Stimulated activated CD4-positive, alpha-beta T cell treated with anti-CD3 and anti-CD28 coated beads, Interleukin-2, amount 100 ng/mL, for 24 hours (primary cell): ENCODE measurements around the gene GSTA1.
"Not testable (repeated sequence)": the region's sequence is repeated elsewhere in the genome, so short reads cannot be mapped to it uniquely, and the experiment has no call there.

Source experiments
- DNase-seq, 2 donors: peaks; one replicate each; pipeline ENCODE4 v3.0.0-alpha.2; 2020

GSTA1 gene

DNA sequence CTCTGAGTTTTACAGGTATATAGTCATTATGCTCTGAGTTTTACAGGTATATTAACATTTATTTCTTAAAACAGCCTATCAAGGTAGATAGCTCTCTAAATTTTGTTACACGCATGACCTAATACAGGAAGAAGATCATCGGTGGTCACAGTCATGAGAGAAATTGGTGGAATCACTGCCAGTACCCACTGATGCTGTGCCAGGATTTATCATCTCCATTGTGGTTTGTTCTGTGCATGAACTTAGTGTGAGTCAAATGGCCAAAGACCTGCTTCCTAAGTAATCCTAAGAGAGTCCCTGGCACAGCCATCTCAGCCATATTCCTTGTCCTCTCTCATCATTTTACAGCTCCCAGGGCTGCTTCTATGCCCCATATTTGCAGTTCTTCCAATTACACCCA is 50.5 kb downstream of the GSTA1 start:
- not testable (repeated sequence) for DNase-seq

DNA sequence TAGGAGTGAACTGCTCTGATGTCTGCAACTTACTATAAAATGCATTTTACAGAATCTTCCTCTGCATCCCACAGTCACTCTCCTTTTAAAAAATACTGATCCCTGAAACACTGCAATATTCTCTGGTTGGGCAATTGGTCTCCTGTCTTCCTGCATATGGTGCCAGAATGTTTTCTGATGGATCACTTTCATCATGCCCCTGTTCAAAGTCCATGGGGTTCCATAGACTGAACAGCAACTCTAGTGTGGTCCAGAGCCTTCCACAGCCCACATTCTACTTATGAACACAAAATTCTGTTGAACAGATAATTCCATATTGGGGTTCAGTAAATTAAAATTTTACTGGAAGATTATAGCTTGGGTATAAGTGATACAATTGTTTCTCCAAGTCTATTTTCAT is 51.3 kb downstream of the GSTA1 start:
- DNase-seq = no peak

DNA sequence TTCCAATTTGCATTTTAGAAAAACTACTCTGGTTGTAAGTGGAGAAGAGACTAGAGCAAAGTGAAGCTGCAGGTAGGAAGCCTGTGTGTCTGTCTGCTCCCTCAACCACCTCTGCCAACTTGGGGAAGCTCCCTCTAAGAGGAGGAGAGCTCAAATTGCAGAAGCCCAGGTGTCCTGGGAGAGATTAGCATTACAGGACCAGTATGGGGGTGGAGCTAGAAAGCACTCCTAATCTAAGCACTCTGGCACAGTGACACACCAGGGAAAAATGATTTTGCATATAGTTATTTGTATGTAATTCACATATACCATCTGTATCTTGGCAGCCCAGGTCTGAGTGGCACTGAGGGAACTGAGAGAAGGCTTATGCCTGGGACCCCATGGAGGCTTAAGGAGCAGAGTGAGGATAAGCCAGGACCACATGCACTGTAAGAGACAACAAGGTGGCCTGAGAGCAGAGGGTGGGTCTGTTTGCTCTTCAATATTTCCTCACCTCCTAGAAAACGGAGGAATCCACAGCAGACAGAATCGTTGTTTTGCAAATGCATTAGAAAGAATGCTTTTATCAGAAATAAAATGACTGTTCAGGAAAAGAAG is 54.0 kb downstream of the GSTA1 start:
- DNase-seq = no peak

DNA sequence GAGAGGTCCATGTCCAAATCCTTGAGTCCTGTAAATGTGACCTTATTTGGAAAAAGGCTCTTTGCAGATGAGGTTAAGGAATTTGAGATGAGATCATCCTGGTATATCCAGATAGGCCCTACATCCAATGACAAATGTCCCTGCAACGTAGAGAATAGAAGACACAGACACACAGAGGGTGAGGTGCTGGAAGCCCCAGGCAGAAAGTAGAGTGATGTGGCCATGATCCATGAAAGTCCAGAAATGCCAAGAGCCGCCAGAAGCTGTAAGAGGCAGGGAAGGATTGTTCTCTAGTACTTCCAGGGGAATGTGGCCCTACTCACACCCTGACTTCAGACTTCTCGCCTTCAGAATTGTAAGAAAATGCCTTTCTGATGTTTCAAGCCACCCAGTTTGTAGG is 56.3 kb downstream of the GSTA1 start:
- not testable (repeated sequence) for DNase-seq

DNA sequence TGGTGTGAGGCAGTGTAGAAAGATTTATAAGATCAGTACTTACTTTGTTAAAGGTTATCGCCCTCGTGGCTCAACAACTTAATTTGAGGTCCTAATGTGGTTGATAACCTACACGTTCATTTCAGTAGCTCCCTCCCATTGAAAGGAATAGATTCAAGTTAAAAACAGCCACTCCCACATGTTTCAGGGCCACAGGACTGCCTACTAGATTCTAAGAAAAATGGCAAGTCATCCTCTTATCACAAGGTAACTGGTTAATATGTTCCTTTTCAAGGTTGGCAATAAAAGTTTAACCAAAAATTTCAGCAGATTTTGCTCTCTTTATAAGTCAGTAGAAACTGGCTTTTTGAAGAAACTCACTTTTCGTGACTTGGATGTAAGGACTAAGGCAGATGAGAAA is 57.4 kb downstream of the GSTA1 start:
- DNase-seq = no peak

DNA sequence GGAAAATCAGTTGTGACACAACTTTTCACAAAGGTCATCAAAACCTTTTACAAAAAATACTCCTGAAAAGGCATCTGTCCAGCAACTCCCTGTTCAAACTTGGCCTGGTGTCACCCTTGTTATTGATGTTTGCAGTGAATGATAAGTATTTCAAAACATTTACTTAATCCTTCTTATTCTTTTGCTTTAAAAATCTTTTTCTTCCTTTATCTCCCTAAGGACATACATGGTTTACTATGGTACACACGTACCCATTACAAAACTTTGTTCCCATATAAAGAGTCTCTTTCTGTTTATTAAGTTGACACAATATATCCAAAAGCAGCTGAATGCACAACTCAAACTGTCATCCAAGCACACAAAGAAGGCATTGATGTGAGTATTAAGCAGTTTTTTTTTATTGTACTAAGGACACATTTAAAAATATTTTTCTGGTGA is 57.8 kb downstream of the GSTA1 start:
- DNase-seq = no peak

DNA sequence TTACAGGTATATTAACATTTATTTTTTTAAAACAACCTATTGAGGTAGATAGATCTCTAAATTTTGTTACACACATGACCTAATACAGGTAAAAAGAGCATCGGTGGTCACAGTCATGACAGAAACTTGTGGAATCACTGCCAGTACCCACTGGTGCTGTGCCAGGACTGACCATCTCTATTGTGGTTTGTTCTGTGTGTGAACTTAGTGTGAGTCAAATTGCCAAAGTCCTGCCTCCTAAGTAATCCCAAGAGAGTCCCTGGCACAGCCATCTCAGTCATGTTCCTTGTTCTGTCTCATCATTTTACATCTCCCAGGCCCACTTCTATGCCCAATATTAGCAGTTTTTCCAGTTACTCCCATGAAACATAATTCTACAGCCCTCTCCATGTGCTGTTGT is 61.7 kb downstream of the GSTA1 start:
- no peak for DNase-seq
